H1 (cell line): Measurements from ENCODE around the gene MELK.

Experiments
- BCL11A ChIP-seq, 2 experiments: IDR thresholded peaks; one replicate each; pipeline ENCODE4 v1.6.1; 2011; ENCODE audit warnings: low read depth in 2 of 2, low read length in 2 of 2, mild to moderate bottlenecking in 2 of 2
- CBX8 ChIP-seq: fragments of 300-800, 300-1000 bp; sonication (generic); IDR thresholded peaks from 2 replicates; pipeline ENCODE4 v1.7.1; 2016; ENCODE audit warnings: low read depth, low read length, borderline replicate concordance
- CEBPB ChIP-seq: IDR thresholded peaks from 2 replicates; pipeline ENCODE4 v1.6.1; 2012; ENCODE audit warnings: low read depth, low read length
- CTCF ChIP-seq, 3 experiments: IDR thresholded peaks; 1 replicate in 2 of 3; 2 replicates in 1 of 3; pipeline versions ENCODE4 v1.5.1 to v1.6.1; 2011; ENCODE audit warnings: low read length in 3 of 3, mild to moderate bottlenecking in 3 of 3, inconsistent platforms in 2 of 3, low read depth in 1 of 3, moderate library complexity in 1 of 3; ENCODE audit not compliant: insufficient read depth in 1 of 3; ENCODE audit errors: control extremely low read depth in 1 of 3
- E2F6 ChIP-seq: IDR thresholded peaks from 2 replicates; pipeline ENCODE4 v1.6.1; 2012; ENCODE audit warnings: inconsistent platforms
- HDAC2 ChIP-seq, 2 experiments: fragments of 300-600 bp in 1 of 2; sonication (generic) in 1 of 2; IDR thresholded peaks; 2 replicates each; pipeline ENCODE4 v1.6.1; 2011 to 2012; ENCODE audit warnings: low read depth in 2 of 2, low read length in 2 of 2, mild to moderate bottlenecking in 2 of 2, moderate library complexity in 2 of 2, borderline replicate concordance in 1 of 2, inconsistent platforms in 1 of 2
- HDAC6 ChIP-seq: IDR thresholded peaks from one replicate; pipeline ENCODE4 v1.7.1; 2012; ENCODE audit warnings: low read depth, mild to moderate bottlenecking, inconsistent platforms, low read length, moderate library complexity
- SRF ChIP-seq: IDR thresholded peaks from 2 replicates; pipeline ENCODE4 v1.6.1; 2011; ENCODE audit warnings: mild to moderate bottlenecking, low read depth, low read length, moderate library complexity
- USF2 ChIP-seq: IDR thresholded peaks from 2 replicates; pipeline ENCODE4 v1.6.1; 2011; ENCODE audit warnings: low read length, improper control_type of control experiment

GRCh38 chr9:36575411-36575882 lies 2.8 kb downstream of the MELK start:
- TF ChIP-seq HDAC6 (no peak), BCL11A (IDR thresholded peaks at IDR 0.05; ENCODE audit: low read depth in 2 of 2, low read length in 2 of 2) (no peak), HDAC2 (IDR thresholded peaks at IDR 0.05; ENCODE audit: borderline replicate concordance in 1 of 2, low read depth in 2 of 2, low read length in 2 of 2) (no peak), USF2 (no peak), CEBPB (no peak), CBX8 (no peak), E2F6 (no peak), SRF (no peak), CTCF (IDR thresholded peaks at IDR 0.05; ENCODE audit: control extremely low read depth in 1 of 3, insufficient read depth in 1 of 3, low read depth in 1 of 3, low read length in 3 of 3) (no peak)
